Measurements from ENCODE around the gene RNF213.

GRCh38 chr17:80264205-80265075 lies 3.8 kb downstream of the RNF213 start:
- no peak for TF ChIP-seq CTCF (conservative IDR thresholded peaks at IDR 0.05; ENCODE audit: low read length)
- TF ChIP-seq EZH2phosphoT487 (IDR thresholded peaks at IDR 0.05; ENCODE audit: borderline replicate concordance): no peak
